HT-29 (cell line): ENCODE data around the gene HRAS. TPM values are rescaled to one million over a fixed set of nuclear protein-coding genes. Genes with fewer than 3 reads are reported as not detected.
"Not testable (repeated sequence)": the region's sequence is repeated elsewhere in the genome, so short reads cannot be mapped to it uniquely, and the experiment has no call there.

Experiments
- DNase-seq: peaks from one replicate; pipeline ENCODE4 v3.0.0-alpha.2; 2015; ENCODE audit warnings: low spot score
- total RNA-seq: library from RNA; depleted of rRNA; stranded (reverse); fragments of >200 nt; shearing (Covaris generic); gene quantifications from 2 replicates; pipeline ENCODE4 v1.2.3, GENCODE V29; 2014

Gene HRAS
- total RNA-seq, 1 experiment from 2014 or later = 259 TPM

DNA sequence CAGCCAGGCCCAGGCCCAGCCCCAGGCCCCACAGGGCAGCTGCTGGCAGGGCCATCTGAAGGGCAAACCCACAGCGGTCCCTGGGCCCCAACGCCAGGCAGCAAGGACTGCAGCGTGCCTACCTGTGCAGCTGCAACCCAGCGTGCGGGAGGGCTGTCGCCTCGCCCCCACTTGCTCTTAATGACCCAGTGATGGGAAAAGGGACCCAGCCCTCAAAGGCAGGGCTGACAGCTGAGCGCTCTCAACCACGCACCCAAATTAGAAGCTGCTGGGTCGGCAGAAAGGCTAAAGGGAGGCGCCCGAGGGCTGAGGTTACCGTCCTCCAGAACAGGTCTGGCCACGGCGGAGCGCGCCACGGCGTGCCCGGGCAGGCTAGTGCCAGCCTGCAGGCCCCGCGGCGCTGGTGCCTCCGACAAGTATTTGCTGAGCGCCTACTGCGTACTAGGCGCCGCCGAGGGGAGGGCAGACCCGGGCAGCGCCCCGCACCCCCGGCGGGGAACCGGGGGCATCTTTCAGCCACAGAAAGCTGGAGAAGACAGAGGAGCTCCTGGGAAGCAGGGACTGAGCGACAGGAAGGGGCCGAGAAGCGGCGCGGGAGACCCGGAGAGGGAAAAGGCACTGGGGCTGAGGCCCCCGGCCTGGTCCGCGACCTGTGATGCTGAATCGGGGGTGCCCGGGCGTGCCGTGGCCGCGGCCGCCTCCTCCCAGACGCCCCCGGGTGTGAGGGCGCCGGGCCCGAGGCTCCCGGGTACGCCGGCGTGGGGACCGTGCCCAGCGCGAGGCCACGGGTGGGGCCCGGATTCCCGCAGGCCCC is 773 bp downstream of the HRAS start:
- peak; percentile 80 for DNase-seq

GRCh38 chr11:533586-534395 is 1.6 kb downstream of the HRAS start:
- DNase-seq = no peak

DNA sequence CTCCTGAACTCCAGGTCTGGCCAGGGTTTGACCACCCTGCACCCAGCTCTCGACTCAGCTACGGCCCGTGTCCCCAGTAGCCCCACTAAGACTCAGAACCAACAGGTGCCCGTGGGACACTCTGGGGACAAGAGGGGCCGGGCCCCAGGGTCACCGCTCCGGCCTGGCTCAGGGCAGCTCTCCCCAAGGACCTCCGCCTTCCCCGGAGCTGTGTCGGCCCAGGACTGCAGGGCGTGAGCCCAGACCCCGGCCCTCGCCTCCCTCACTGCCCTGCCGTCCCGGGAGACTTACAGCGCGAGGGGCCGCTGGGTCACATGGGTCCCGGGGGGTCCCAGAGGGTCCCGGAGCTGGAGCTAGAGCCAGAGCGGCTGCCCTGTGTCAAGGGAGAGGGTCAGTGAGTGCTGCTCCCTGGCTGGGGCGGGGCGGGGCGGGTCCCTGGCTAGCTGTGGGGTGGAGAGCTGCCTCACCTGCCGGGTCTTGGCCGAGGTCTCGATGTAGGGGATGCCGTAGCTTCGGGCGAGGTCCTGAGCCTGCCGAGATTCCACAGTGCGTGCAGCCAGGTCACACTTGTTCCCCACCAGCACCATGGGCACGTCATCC is 2.3 kb downstream of the HRAS start:
- DNase-seq = no peak

DNA sequence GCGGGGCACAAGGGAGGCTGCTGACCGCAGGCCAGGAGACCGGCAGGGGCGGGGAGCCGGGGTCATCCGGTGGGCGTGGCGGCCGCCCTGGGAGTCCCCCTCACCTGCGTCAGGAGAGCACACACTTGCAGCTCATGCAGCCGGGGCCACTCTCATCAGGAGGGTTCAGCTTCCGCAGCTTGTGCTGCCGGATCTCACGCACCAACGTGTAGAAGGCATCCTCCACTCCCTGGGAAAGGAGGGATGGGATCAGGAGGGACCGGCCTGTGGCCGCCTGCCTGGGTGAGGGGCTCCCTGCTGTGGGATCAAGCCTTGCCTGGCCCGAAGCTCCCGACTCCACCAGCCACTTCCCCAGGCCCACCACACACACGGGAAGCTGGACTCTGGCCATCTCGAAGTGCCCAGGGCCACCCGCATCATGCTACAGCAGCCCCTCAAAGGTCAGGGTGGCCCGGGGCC is 2.8 kb downstream of the HRAS start:
- DNase-seq = peak; percentile 64

DNA sequence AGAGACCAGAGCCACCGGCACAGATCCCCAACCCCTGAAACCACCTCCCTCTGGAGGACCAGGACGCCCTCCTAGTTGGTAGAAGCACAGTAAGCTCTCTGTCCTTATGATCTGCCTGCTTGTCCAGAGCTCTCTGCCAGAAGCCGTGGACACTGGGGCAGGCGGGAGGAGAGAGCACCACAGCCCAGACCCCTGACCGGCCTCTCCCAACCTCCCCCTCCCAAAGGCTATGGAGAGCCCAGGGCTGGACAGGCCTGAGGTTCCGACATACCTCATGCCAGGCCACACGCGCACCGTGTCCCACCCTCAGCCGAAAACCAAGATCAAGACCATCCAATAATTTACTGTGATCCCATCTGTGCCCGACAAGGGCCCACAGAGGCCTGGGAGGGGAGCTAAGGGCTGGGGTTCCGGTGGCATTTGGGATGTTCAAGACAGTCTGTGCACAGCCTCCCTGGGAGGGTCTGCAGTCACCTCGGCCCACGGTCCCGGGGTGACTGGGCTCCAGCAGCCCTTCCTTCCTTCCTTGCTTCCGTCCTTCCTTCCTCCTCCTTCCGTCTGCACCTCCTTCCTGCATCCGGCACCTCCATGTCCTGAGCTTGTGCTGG is 3.4 kb downstream of the HRAS start:
- no peak for DNase-seq

- no peak for DNase-seq
Measured at GRCh38 chr11:530960-531831, 4.2 kb downstream of the HRAS start.

DNA sequence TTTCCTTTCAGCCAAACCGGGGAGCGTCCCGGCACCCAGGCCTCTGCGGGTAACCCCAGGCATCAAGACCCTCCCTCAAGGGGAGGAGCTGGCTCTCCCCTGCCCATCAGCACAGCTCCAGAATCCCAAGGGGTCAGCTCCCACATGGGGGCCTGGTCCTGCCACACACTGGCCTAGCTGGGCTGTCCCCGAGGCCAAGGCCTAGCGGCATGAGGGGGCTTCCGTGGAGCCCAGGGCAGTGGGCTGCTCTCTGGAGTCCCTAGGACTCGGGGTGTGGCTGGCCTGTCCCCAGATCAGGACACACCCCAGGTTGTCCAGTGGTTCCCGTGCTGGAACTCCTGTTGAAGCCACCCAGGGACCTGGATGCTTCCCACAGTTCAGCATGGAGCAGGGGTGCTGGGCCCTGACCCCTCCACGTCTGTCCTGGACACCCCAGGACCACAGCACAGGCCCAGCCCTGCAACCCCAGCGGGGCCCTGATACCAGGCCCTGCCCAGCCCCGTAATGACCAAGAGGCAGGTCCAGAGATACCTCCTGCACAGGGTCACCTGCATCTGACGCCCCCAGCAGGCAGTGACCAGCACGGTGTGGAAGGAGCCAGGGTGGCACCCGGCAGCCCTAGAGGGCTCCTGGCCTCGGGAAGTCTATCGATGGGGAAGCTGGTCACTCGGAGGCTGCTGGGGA is 5.5 kb downstream of the HRAS start:
- DNase-seq = no peak

DNA sequence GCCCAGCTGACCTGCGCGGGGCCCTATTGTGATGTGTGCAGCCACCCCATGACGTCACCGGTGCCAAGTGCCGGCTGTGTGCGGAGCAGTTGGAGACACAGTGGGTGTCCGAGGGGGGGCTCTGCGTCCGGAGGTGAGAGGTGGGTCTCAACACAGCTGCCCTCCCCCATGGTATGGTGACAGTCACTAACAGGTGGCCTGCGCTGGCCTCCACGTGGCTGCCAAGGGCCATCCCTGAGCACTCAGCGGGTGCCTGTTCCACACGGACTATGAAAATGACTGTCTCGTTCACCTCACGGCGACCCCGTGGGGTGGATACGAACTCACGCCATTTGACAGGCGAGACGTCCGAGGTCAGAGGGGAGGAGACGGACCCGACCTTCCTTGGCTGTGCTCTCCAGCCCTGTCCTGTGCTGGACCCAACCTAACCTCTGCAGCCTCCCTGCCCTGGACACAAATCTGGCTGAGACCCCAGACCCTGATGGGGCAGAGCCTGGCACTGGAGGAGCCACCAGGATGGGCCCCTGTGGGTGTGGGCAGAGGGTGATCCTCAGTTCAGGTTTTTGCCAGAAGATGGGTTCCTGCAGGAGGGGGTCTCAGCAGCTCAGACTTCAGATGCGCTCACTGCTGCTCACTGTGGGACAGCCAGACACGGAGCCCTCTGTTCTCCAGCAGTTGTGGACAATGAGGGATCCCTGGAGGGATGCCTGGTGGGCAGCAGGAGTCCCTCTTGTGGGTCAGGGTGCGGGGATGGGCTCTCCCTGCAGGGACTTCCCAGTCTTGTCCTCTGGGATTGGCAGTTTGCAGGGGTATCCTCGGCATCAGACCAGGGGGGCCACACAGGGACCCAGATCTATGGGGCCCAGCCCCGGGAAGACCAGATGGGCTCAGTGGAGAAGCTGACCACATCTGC is 6.3 kb downstream of the HRAS start:
- no peak for DNase-seq

GRCh38 chr11:528166-528814 is 7.1 kb downstream of the HRAS start:
- DNase-seq = no peak

- no peak for DNase-seq
Measured at GRCh38 chr11:526192-526591, 9.2 kb downstream of the HRAS start.

DNA sequence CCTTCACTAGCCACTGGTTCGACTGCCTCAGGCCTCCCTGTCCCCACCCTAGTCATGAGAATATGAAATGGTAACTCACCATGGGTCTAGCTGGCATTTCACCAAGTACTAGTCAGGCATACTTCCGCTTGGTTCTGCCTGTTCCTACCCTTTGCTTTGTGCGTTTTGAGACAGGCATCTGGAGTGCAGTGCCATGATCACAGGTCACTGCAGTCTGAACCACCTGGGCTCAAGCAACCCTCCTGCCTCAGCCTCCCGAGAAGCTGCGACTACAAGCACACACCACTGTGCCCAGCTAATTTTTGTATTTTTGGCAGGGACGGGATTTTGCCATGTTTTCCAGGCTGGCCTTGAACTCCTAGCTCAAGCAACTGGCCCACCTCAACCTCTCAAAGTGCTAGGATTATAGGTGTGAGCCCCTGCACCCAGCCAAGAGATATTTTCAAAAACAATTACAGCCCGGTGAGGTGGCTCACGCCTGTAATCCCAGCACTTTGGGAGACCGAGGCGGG is 14.1 kb downstream of the HRAS start:
- DNase-seq = no peak

DNA sequence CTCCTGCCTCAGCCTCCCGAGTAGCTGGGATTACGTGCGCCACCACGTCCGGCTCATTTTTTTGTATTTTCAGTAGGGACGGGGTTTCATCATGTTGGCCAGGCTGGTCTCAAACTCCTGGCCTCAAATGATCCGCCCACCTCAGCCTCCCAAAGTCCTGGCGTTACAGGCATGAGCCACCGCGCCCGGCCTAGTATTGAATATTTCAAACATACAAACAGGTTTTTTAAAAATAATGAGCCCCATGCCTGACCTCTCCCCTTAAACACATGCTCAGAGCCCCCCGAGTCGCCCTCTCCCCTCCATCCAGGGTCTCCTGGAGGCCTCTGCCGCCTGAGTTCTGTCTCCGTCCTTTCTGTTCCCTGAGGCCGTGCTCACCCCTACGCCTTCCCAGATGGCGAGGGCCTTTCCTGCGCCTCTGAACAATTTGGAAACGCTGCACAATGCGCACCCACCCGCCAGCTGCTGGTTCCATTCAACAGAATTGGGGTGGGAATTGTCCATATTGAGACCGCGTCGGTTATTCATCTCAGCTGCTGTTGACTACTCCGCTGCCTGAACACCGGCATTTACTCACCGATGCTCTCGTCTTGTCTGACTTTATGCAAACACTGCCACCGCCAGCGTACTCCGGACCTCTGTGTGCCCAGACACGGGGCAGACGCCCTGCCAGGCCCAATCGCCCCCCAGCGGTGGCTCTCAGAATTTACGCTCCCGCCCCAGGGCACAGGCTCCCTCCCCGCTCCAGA is 14.8 kb downstream of the HRAS start:
- DNase-seq = no peak

DNA sequence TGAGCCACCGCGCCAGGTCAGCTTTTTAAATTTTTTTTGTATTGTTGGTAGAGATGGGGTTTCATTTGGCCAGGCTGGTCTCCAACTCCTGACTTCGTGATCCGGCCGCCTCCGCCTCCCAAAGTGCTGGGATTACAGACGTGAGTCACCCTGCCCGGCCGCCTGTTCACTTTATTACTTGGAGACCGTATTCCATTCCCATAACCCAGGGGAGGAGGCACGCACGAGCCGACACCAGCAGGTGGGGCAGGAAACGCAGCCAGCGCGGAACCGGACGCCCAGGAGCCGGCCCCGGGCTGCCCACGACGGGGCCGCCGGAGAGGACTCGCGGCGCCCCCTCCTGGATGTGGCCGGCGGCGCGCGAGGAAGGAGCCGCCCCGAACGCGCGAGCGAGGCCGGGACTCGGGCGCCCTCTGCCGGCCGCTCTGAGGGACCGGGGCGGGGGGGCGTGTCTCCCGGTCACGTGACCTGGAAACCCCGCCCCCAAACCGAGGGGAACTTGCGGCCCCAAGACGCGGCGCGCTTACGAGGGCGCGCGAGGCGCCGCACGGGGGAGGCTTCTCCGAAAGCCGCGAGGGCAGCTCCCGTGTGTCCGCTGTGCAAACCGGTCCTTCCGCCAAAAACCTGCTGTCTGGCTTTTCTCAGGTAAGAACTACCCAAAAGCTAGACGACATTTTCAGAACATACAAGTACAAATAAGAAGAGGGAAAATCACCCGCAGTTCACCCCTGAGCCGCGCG is 16.7 kb downstream of the HRAS start:
- peak; percentile 100 for DNase-seq

DNA sequence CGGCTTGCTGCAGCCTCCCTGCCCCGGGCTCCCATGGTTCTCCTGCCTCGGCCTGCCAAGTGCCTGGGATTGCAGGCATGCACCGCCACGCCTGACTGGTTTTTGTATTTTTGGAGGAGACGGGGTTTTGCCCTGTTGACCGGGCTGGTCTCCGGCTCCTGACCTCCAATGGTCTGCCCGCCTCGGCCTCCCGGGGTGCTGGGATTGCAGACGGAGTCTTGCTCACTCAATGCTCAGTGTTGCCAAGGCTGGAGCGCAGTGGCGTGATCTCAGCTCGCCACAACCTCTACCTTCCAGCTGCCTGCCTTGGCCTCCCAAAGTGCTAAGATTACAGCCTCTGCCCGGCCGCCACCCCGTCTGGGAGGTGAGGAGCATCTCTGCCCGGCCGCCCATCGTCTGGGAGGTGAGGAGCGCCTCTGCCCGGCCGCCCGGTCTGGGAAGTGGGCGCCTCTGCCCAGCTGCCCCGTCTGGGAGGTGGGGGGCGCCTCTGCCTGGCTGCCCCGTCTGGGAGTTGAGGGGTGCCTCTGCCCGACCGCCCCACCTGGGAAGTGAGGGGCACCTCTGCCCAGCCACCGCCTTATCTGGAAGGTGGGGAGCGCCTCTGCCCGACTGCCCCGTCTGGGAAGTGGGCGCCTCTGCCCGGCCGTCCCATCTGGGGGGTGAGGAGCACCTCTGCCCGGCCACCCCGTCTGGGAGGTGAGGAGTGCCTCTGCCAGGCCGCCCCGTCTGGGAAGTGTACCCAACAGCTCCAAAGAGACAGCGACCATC is 18.3 kb downstream of the HRAS start:
- not testable (repeated sequence) for DNase-seq

- no peak for DNase-seq
Measured at GRCh38 chr11:516400-516799, 19.0 kb downstream of the HRAS start.

GRCh38 chr11:515131-515530 is 20.2 kb downstream of the HRAS start:
- DNase-seq = no peak
